WTC11 (cell line): Measurements from ENCODE around the gene P2RY11. TPM values are rescaled to one million over a fixed set of nuclear protein-coding genes. Genes with fewer than 3 reads are reported as not detected.

Source experiments
- ATAC-seq: fragments of 200-7000 bp; cut with Tn5 transposase; 2 replicates; pipeline ENCODE4 v1.10.0; 2021; ENCODE audit warnings: mild to moderate bottlenecking, moderate library complexity
- CTCF ChIA-PET: fragments of 300-600 bp; sonication (Branson Sonifier 250); formaldehyde crosslinking; loops from one replicate; lab custom pipeline; 2021; ENCODE audit warnings: antibody characterized with exemption; lab: Charles Lee
- POLR2A ChIA-PET: fragments of 350-600 bp; sonication (Branson Sonifier 250); formaldehyde crosslinking; loops from one replicate; lab custom pipeline; 2021; ENCODE audit warnings: antibody characterized with exemption; lab: Charles Lee
- DNase-seq: peaks from one replicate; pipeline ENCODE4 v3.0.0; 2021; ENCODE audit warnings: low spot score
- H3K27ac Mint-ChIP-seq: 2 replicates; pipeline ENCODE4 v1.8.0; 2021; ENCODE audit warnings: mixed read lengths
- H3K27me3 Mint-ChIP-seq: 2 replicates; pipeline ENCODE4 v1.8.0; 2021; ENCODE audit warnings: low read depth, mild to moderate bottlenecking, moderate library complexity, mixed read lengths
- H3K36me3 Mint-ChIP-seq: 2 replicates; pipeline ENCODE4 v1.8.0; 2021; ENCODE audit warnings: mixed read lengths
- H3K4me1 Mint-ChIP-seq: 2 replicates; pipeline ENCODE4 v1.8.0; 2022; ENCODE audit warnings: mixed read lengths
- H3K4me3 Mint-ChIP-seq: 2 replicates; pipeline ENCODE4 v1.8.0; 2021; ENCODE audit warnings: mild to moderate bottlenecking, moderate library complexity, mixed read lengths
- H3K9me3 Mint-ChIP-seq: 2 replicates; pipeline ENCODE4 v1.8.0; 2021; ENCODE audit warnings: mixed read lengths
- ATF1 ChIP-seq: sonication (generic); formaldehyde crosslinking; IDR thresholded peaks from 2 replicates; pipeline ENCODE4 v1.8.1; 2023; ENCODE audit warnings: mild to moderate bottlenecking, moderate library complexity, missing genetic modification reagents
- E2F1 ChIP-seq: sonication (generic); formaldehyde crosslinking; IDR thresholded peaks from 2 replicates; pipeline ENCODE4 v1.8.0; 2022; ENCODE audit warnings: mild to moderate bottlenecking, missing genetic modification reagents
- GTF2I ChIP-seq: fragments of 250-450 bp; sonication (Bioruptor Pico); conservative IDR thresholded peaks from 2 replicates; pipeline ENCODE4 v1.4.0; 2021; ENCODE audit warnings: mild to moderate bottlenecking
- MXD4 ChIP-seq: fragments of 250-450 bp; sonication (Bioruptor Pico); IDR thresholded peaks from 2 replicates; pipeline ENCODE4 v1.8.0; 2021; ENCODE audit warnings: mild to moderate bottlenecking, moderate library complexity, borderline replicate concordance
- NR2C2 ChIP-seq: sonication (generic); formaldehyde crosslinking; IDR thresholded peaks from 2 replicates; pipeline ENCODE4 v1.8.0; 2022; ENCODE audit warnings: mild to moderate bottlenecking, missing genetic modification reagents
- NR3C1 ChIP-seq: sonication (generic); formaldehyde crosslinking; conservative IDR thresholded peaks from 2 replicates; pipeline ENCODE4 v1.8.1; 2023; ENCODE audit warnings: low read depth, mild to moderate bottlenecking, missing genetic modification reagents
- RORB ChIP-seq: fragments of 250-450 bp; sonication (Bioruptor Pico); IDR thresholded peaks from 2 replicates; pipeline ENCODE4 v1.9.0; 2021; ENCODE audit warnings: mild to moderate bottlenecking
- SP1 ChIP-seq: sonication (generic); formaldehyde crosslinking; conservative IDR thresholded peaks from 2 replicates; pipeline ENCODE4 v1.8.1; 2022; ENCODE audit warnings: missing genetic modification reagents
- TCF7 ChIP-seq: sonication (generic); formaldehyde crosslinking; IDR thresholded peaks from 2 replicates; pipeline ENCODE4 v1.8.0; 2022; ENCODE audit warnings: mild to moderate bottlenecking, low read depth, missing genetic modification reagents, moderate library complexity
- TEAD4 ChIP-seq: sonication (generic); formaldehyde crosslinking; IDR thresholded peaks from 2 replicates; pipeline ENCODE4 v1.8.0; 2022; ENCODE audit warnings: mild to moderate bottlenecking, missing genetic modification reagents
- TP53 ChIP-seq: sonication (generic); formaldehyde crosslinking; IDR thresholded peaks from 2 replicates; pipeline ENCODE4 v1.8.1; 2023; ENCODE audit warnings: mild to moderate bottlenecking, missing genetic modification reagents
- USF1 ChIP-seq: sonication (generic); formaldehyde crosslinking; IDR thresholded peaks from 2 replicates; pipeline ENCODE4 v1.8.0; 2022; ENCODE audit warnings: mild to moderate bottlenecking, missing genetic modification reagents
- ZNF138 ChIP-seq: sonication (generic); formaldehyde crosslinking; conservative IDR thresholded peaks from 2 replicates; pipeline ENCODE4 v1.8.1; 2022; ENCODE audit warnings: mild to moderate bottlenecking, moderate library complexity, missing genetic modification reagents
- ZNF416 ChIP-seq: fragments of 250-450 bp; sonication (Bioruptor Pico); IDR thresholded peaks from 2 replicates; pipeline ENCODE4 v1.9.0; 2021; ENCODE audit warnings: mild to moderate bottlenecking, inconsistent platforms
- ZNF671 ChIP-seq: fragments of 250-450 bp; sonication (Bioruptor Pico); IDR thresholded peaks from 2 replicates; pipeline ENCODE4 v1.8.0; 2021; ENCODE audit warnings: mild to moderate bottlenecking
- total RNA-seq: library from RNA; stranded (reverse); gene quantifications from 3 replicates; pipeline ENCODE4 v1.2.3, GENCODE V29; 2021
- TF ChIP-seq, protein P1 (sequence below): fragments of 200-600 bp; IDR thresholded peaks from 2 replicates; pipeline ENCODE4 v1.8.0; 2022; ENCODE audit warnings: antibody characterized with exemption
- TF ChIP-seq, protein P2 (sequence below): fragments of 250-450 bp; sonication (Bioruptor Pico); IDR thresholded peaks from 2 replicates; pipeline ENCODE4 v1.9.0; 2021; ENCODE audit warnings: mild to moderate bottlenecking, borderline replicate concordance

Gene P2RY11
- total RNA-seq, 1 experiment from 2014 or later: 21.0 TPM

- H3K4me1 Mint-ChIP-seq: peaks cover 8% of the 10 kb centered on the region; the same call in 1 of the 2 replicates
- TF ChIP-seq SP1 (CRISPR knock-in tag): no peak
- no peak for TF ChIP-seq ATF1 (CRISPR knock-in tag)
- TF ChIP-seq GTF2I (CRISPR knock-in tag): 0 out of 2 replicates have a peak, but pooled peaks have one; percentile 45
- TF ChIP-seq NR3C1 (CRISPR knock-in tag): no peak
- TF ChIP-seq NR2C2 (CRISPR knock-in tag): no peak
- TF ChIP-seq, all 79 proteins: peak for 1
- Mint-ChIP-seq H3K4me3 (no peak overlapping the region), H3K27me3 (peaks cover 19% of the 10 kb centered on the region), H3K9me3 (no peaks in the 10 kb centered on the region), H3K36me3 (peaks cover 14% of the 10 kb centered on the region), H3K27ac (no peak overlapping the region)
- ChIA-PET CTCF (interaction anchor here (1.2 kb wide), 1 partner anchor 10 kb away, joined by 4 read pairs; no protein-coding TSS in a partner anchor), POLR2A (no interaction called here)
- ATAC-seq (no peak), DNase-seq (no peak)
These were observed 22.4 kb upstream of the P2RY11 start for GRCh38 chr19:10088949-10089554.

GRCh38 chr19:10089801-10090375, 21.6 kb upstream of the P2RY11 start:
- H3K9me3 Mint-ChIP-seq: no peaks in the 10 kb centered on the region
- TF ChIP-seq SP1 (CRISPR knock-in tag): no peak
- no peak for TF ChIP-seq ZNF671 (CRISPR knock-in tag)
- no peak for TF ChIP-seq TCF7 (CRISPR knock-in tag)
- no peak for TF ChIP-seq E2F1 (CRISPR knock-in tag)
- no peak for TF ChIP-seq ZNF138 (CRISPR knock-in tag)
- TF ChIP-seq, protein P1, sequence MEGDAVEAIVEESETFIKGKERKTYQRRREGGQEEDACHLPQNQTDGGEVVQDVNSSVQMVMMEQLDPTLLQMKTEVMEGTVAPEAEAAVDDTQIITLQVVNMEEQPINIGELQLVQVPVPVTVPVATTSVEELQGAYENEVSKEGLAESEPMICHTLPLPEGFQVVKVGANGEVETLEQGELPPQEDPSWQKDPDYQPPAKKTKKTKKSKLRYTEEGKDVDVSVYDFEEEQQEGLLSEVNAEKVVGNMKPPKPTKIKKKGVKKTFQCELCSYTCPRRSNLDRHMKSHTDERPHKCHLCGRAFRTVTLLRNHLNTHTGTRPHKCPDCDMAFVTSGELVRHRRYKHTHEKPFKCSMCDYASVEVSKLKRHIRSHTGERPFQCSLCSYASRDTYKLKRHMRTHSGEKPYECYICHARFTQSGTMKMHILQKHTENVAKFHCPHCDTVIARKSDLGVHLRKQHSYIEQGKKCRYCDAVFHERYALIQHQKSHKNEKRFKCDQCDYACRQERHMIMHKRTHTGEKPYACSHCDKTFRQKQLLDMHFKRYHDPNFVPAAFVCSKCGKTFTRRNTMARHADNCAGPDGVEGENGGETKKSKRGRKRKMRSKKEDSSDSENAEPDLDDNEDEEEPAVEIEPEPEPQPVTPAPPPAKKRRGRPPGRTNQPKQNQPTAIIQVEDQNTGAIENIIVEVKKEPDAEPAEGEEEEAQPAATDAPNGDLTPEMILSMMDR: no peak
- no peak for TF ChIP-seq TP53 (CRISPR knock-in tag)
- TF ChIP-seq, protein P2, sequence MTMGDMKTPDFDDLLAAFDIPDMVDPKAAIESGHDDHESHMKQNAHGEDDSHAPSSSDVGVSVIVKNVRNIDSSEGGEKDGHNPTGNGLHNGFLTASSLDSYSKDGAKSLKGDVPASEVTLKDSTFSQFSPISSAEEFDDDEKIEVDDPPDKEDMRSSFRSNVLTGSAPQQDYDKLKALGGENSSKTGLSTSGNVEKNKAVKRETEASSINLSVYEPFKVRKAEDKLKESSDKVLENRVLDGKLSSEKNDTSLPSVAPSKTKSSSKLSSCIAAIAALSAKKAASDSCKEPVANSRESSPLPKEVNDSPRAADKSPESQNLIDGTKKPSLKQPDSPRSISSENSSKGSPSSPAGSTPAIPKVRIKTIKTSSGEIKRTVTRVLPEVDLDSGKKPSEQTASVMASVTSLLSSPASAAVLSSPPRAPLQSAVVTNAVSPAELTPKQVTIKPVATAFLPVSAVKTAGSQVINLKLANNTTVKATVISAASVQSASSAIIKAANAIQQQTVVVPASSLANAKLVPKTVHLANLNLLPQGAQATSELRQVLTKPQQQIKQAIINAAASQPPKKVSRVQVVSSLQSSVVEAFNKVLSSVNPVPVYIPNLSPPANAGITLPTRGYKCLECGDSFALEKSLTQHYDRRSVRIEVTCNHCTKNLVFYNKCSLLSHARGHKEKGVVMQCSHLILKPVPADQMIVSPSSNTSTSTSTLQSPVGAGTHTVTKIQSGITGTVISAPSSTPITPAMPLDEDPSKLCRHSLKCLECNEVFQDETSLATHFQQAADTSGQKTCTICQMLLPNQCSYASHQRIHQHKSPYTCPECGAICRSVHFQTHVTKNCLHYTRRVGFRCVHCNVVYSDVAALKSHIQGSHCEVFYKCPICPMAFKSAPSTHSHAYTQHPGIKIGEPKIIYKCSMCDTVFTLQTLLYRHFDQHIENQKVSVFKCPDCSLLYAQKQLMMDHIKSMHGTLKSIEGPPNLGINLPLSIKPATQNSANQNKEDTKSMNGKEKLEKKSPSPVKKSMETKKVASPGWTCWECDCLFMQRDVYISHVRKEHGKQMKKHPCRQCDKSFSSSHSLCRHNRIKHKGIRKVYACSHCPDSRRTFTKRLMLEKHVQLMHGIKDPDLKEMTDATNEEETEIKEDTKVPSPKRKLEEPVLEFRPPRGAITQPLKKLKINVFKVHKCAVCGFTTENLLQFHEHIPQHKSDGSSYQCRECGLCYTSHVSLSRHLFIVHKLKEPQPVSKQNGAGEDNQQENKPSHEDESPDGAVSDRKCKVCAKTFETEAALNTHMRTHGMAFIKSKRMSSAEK (CRISPR knock-in tag): no peak
- no peak for TF ChIP-seq RORB
- no peak for TF ChIP-seq TEAD4 (CRISPR knock-in tag)
- no peak for TF ChIP-seq ZNF416 (CRISPR knock-in tag)
- no peak for TF ChIP-seq MXD4 (CRISPR knock-in tag)
- TF ChIP-seq USF1 (CRISPR knock-in tag): no peak
- TF ChIP-seq, all 79 proteins: peak for 0
- ChIA-PET CTCF (interaction anchor here (1.6 kb wide), 1 partner anchor 9 kb away, joined by 6 read pairs; no protein-coding TSS in a partner anchor), POLR2A (no interaction called here)
- no peak for DNase-seq
- Mint-ChIP-seq H3K27ac (no peak overlapping the region), H3K27me3 (peaks cover 25% of the 10 kb centered on the region), H3K4me3 (no peak overlapping the region), H3K4me1 (peaks cover 8% of the 10 kb centered on the region; the same call in 1 of the 2 replicates), H3K36me3 (peaks cover 14% of the 10 kb centered on the region)
- no peak for ATAC-seq
